Spleen (tissue), 11 donors: ENCODE measurements around the gene ANKRD11. TPM values are rescaled to one million over a fixed set of nuclear protein-coding genes. Genes with fewer than 3 reads are reported as not detected.

Experiments used
- DNase-seq: peaks from one replicate; pipeline ENCODE4 v3.0.0-alpha.2; 2020
- H3K27ac ChIP-seq, 8 donors: fragments of 200-600 bp; sonication (generic) in 7 of 8; 1 replicate in 4 of 8; 2 replicates in 4 of 8; pipeline versions ENCODE4 v1.5.0 to v1.8.0; 2016 to 2021; ENCODE audit warnings: inconsistent platforms in 4 of 8, mild to moderate bottlenecking in 4 of 8, moderate library complexity in 1 of 8
- H3K27me3 ChIP-seq, 7 donors: fragments of 200-600 bp; sonication (generic) in 6 of 7; replicated peaks in 1 of 7; 1 replicate in 4 of 7; 2 replicates in 3 of 7; pipeline versions ENCODE4 v1.5.0 to v1.8.0; 2016 to 2021; ENCODE audit warnings: inconsistent platforms in 3 of 7, mild to moderate bottlenecking in 1 of 7
- H3K36me3 ChIP-seq, 6 donors: fragments of 200-600 bp; sonication (generic) in 5 of 6; 1 replicate in 4 of 6; 2 replicates in 2 of 6; pipeline versions ENCODE4 v1.5.0 to v1.8.0; 2016 to 2021; ENCODE audit warnings: inconsistent platforms in 2 of 6
- H3K4me1 ChIP-seq, 6 donors: fragments of 200-600 bp; sonication (generic) in 5 of 6; 1 replicate in 3 of 6; 2 replicates in 3 of 6; pipeline versions ENCODE4 v1.5.0 to v1.8.0; 2016 to 2021; ENCODE audit warnings: inconsistent platforms in 3 of 6
- H3K4me3 ChIP-seq, 8 donors: fragments of 200-600 bp; sonication (generic) in 7 of 8; 1 replicate in 4 of 8; 2 replicates in 4 of 8; pipeline versions ENCODE4 v1.5.0 to v1.8.0; 2016 to 2021; ENCODE audit warnings: inconsistent platforms in 4 of 8, mild to moderate bottlenecking in 4 of 8, moderate library complexity in 2 of 8
- H3K9me3 ChIP-seq, 8 donors: fragments of 200-600 bp; sonication (generic) in 7 of 8; 1 replicate in 4 of 8; 2 replicates in 4 of 8; pipeline versions ENCODE4 v1.5.0 to v1.8.0; 2016 to 2021; ENCODE audit warnings: inconsistent platforms in 4 of 8
- CTCF ChIP-seq, 11 experiments: fragments of 200-600 bp in 7 of 11; fragments of 450-650 bp in 4 of 11; sonication (generic) in 4 of 11; IDR thresholded peaks in 8 of 11; conservative IDR thresholded peaks in 3 of 11; 1 replicate in 7 of 11; 2 replicates in 4 of 11; pipeline versions ENCODE4 v1.4.0 to v1.8.0; 2016 to 2021; ENCODE audit warnings: antibody characterized with exemption in 11 of 11, inconsistent platforms in 4 of 11, mild to moderate bottlenecking in 1 of 11
- POLR2A ChIP-seq, 3 donors: fragments of 450-650 bp; IDR thresholded peaks; one replicate each; pipeline ENCODE4 v1.5.1; 2017; ENCODE audit warnings: antibody characterized with exemption in 3 of 3, mild to moderate bottlenecking in 1 of 3
- POLR2AphosphoS5 ChIP-seq, 3 donors: sonication (generic); formaldehyde crosslinking; IDR thresholded peaks; one replicate each; pipeline ENCODE4 v1.5.1; 2017; ENCODE audit warnings: antibody characterized with exemption in 3 of 3
- WGBS, 5 donors: extraction: QIAGEN DNeasy Blood & Tissue Kit in 3 of 5; methylation state at CpG; one replicate each; pipeline versions ENCODE4 v1.1.5 to v1.1.7; 2013 to 2018; 5-methylcytosine and 5-hydroxymethylcytosine counted together
- intact Hi-C: fragments of 100-400 bp; cut with DNase I; formaldehyde crosslinking; loops from one replicate; pipeline ENCODE4 v1.15.0; 2023; ENCODE audit warnings: low total_unique reads
- polyA plus RNA-seq, 3 donors: library from polyadenylated mRNA; stranded (reverse); fragments of 200-250 nt; gene quantifications; one replicate each; pipeline ENCODE4 v1.2.1, GENCODE V29; 2013
- total RNA-seq, 7 donors: library from RNA; depleted of rRNA in 3 of 7; stranded (reverse); fragments of >200 nt in 3 of 7; fragmentation: NEBNext Ultra II Directional in 4 of 7; extraction: Animal tissue kit (Norgen Biotek cat#: 25700) in 4 of 7; gene quantifications; one replicate each; pipeline versions ENCODE4 v1.1.0 to v1.2.1, GENCODE V29; 2016 to 2021
- donor health status: healthy with polysubstance abuse.
- donor health status: DM: no; HTN: no; CAD: no; lungs with moderate emphysema.
- donor health status: DM: no; HTN: no; CAD: no.
- donor health status: Bipolar disorder and iron deficiency.
- donor health status: healthy.
- donor health status: DM: no; HTN: no; CAD: no.
- donor health status: DM: yes; HTN: yes; CAD: no.

The ANKRD11 gene
- total and polyA plus RNA-seq, 10 donors = 29.0 to 203 (median 128) TPM

GRCh38 chr16:89460556-89460955 lies 29.8 kb downstream of the ANKRD11 start:
- Histone ChIP-seq H3K27me3 (no peaks in the 10 kb centered on the region), H3K27ac (no peak overlapping the region), H3K36me3 (peaks cover 0 to 4% (median 0%) of the 10 kb centered on the region in 6 donors), H3K9me3 (no peaks in the 10 kb centered on the region), H3K4me3 (no peak overlapping the region), H3K4me1 (peaks cover 10 to 88% (median 42%) of the 10 kb centered on the region in 6 donors)
- no peak for TF ChIP-seq POLR2A (IDR thresholded peaks at IDR 0.05)
- no peak for TF ChIP-seq CTCF (IDR thresholded peaks at IDR 0.05 in 8 of 11, conservative IDR thresholded peaks at IDR 0.05 in 3 of 11)
- no peak for TF ChIP-seq POLR2AphosphoS5 (IDR thresholded peaks at IDR 0.05)
- intact Hi-C loops = no loop called here
- 84 to 92% (median 89%) methylated on average over 6 of the region's 6 CpGs for WGBS, 5 donors
- peak; percentile 9 for DNase-seq

- peaks cover 2 to 88% (median 40%) of the 10 kb centered on the region in 6 donors for H3K4me1 ChIP-seq
- H3K36me3 ChIP-seq = peaks cover 0 to 4% (median 0%) of the 10 kb centered on the region in 6 donors
- H3K27ac ChIP-seq = no peak overlapping the region
- H3K9me3 ChIP-seq = no peaks in the 10 kb centered on the region
- WGBS, 5 donors = 89 to 96% (median 92%) methylated on average over 2 of the region's 2 CpGs
- no peaks in the 10 kb centered on the region for H3K27me3 ChIP-seq
- H3K4me3 ChIP-seq = no peak overlapping the region
- TF ChIP-seq POLR2A (IDR thresholded peaks at IDR 0.05) = no peak
- no peak for TF ChIP-seq CTCF (IDR thresholded peaks at IDR 0.05 in 8 of 11, conservative IDR thresholded peaks at IDR 0.05 in 3 of 11)
- intact Hi-C loops = no loop called here
- DNase-seq = no peak
Measured at GRCh38 chr16:89458967-89459366, 31.4 kb downstream of the ANKRD11 start.

GRCh38 chr16:89458551-89458950 lies 31.8 kb downstream of the ANKRD11 start:
- Histone ChIP-seq H3K9me3 (no peaks in the 10 kb centered on the region), H3K36me3 (peaks cover 0 to 4% (median 0%) of the 10 kb centered on the region in 6 donors), H3K27ac (no peak overlapping the region), H3K4me1 (peaks cover 4 to 88% (median 41%) of the 10 kb centered on the region in 6 donors), H3K4me3 (no peak overlapping the region), H3K27me3 (no peaks in the 10 kb centered on the region)
- intact Hi-C loops = no loop called here
- WGBS, 5 donors = 92 to 96% (median 95%) methylated on average over 6 to 7 of the region's 7 CpGs
- TF ChIP-seq CTCF (IDR thresholded peaks at IDR 0.05 in 8 of 11, conservative IDR thresholded peaks at IDR 0.05 in 3 of 11) = no peak
- no peak for TF ChIP-seq POLR2A (IDR thresholded peaks at IDR 0.05)
- no peak for TF ChIP-seq POLR2AphosphoS5 (IDR thresholded peaks at IDR 0.05)
- no peak for DNase-seq

- DNase-seq = no peak
- H3K27ac ChIP-seq = no peak overlapping the region
- peaks cover 0 to 4% (median 0%) of the 10 kb centered on the region in 6 donors for H3K36me3 ChIP-seq
- H3K9me3 ChIP-seq = no peaks in the 10 kb centered on the region
- WGBS, 5 donors = 86 to 92% (median 89%) methylated on average over 12 of the region's 12 CpGs
- no peak overlapping the region for H3K4me3 ChIP-seq
- H3K4me1 ChIP-seq = peaks cover 13 to 96% (median 59%) of the 10 kb centered on the region in 6 donors
- intact Hi-C loops = no loop called here
- no peak for TF ChIP-seq POLR2AphosphoS5 (IDR thresholded peaks at IDR 0.05)
- no peak for TF ChIP-seq CTCF (IDR thresholded peaks at IDR 0.05 in 8 of 11, conservative IDR thresholded peaks at IDR 0.05 in 3 of 11)
- no peak for TF ChIP-seq POLR2A (IDR thresholded peaks at IDR 0.05)
- no peaks in the 10 kb centered on the region for H3K27me3 ChIP-seq
Measured at GRCh38 chr16:89456419-89456959, 33.9 kb downstream of the ANKRD11 start.
